Breast epithelium (tissue), 3 donors: ENCODE results near the gene ABCC1.

Source experiments
- POLR2A ChIP-seq: fragments of 450-650 bp; IDR thresholded peaks from one replicate; pipeline ENCODE4 v1.6.1; 2016; ENCODE audit warnings: antibody characterized with exemption, mild to moderate bottlenecking, moderate library complexity
- POLR2AphosphoS5 ChIP-seq, 3 donors: sonication (generic); formaldehyde crosslinking; IDR thresholded peaks; one replicate each; pipeline ENCODE4 v1.6.1; 2017; ENCODE audit warnings: antibody characterized with exemption in 3 of 3
- TF ChIP-seq, protein P1 (sequence below), 3 donors: fragments of 450-650 bp; IDR thresholded peaks; one replicate each; pipeline ENCODE4 v1.5.1; 2016 to 2017; ENCODE audit warnings: antibody characterized with exemption in 3 of 3, mild to moderate bottlenecking in 3 of 3, moderate library complexity in 3 of 3

DNA sequence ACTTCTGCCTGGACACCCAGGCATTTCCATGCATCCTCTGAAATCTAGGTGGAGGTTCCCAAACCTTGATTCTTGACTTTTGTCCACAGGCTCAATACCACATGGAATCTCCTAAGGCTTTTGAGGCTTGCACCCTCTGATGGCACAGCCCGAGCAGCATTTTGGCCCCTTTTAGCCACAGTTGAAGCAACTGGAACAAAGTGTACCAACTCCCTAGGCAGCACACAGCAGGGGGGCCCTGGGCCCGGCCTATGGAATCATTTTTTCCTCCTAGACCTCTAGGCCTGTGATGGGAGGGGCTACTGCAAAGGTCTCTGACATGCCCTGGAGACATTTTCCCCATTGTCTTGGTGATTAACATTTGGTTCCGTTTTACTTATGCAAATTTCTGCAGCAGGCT lies 32.0 kb downstream of the ABCC1 start:
- TF ChIP-seq, protein P1, sequence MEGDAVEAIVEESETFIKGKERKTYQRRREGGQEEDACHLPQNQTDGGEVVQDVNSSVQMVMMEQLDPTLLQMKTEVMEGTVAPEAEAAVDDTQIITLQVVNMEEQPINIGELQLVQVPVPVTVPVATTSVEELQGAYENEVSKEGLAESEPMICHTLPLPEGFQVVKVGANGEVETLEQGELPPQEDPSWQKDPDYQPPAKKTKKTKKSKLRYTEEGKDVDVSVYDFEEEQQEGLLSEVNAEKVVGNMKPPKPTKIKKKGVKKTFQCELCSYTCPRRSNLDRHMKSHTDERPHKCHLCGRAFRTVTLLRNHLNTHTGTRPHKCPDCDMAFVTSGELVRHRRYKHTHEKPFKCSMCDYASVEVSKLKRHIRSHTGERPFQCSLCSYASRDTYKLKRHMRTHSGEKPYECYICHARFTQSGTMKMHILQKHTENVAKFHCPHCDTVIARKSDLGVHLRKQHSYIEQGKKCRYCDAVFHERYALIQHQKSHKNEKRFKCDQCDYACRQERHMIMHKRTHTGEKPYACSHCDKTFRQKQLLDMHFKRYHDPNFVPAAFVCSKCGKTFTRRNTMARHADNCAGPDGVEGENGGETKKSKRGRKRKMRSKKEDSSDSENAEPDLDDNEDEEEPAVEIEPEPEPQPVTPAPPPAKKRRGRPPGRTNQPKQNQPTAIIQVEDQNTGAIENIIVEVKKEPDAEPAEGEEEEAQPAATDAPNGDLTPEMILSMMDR (IDR thresholded peaks at IDR 0.05): no peak
- TF ChIP-seq POLR2A (no peak), POLR2AphosphoS5 (IDR thresholded peaks at IDR 0.05) (no peak)
